Renal pelvis (tissue), 4 donors: ENCODE data around the gene NUCKS1. TPM values are rescaled to one million over a fixed set of nuclear protein-coding genes. Genes with fewer than 3 reads are reported as not detected.

Experiments
- DNase-seq: peaks from one replicate; pipeline ENCODE4 v3.0.0-alpha.2; 2013
- polyA plus RNA-seq, 3 donors: library from polyadenylated mRNA; unstranded; fragments of 120-200 nt; gene quantifications; one replicate each; pipeline ENCODE4 v1.2.1, GENCODE V29; 2013; ENCODE audit not compliant: insufficient read length in 3 of 3

Gene NUCKS1
- polyA plus RNA-seq, 3 donors = 368 to 423 (median 399) TPM

GRCh38 chr1:205675247-205675646, 74.7 kb downstream of the NUCKS1 start:
- no peak for DNase-seq

- DNase-seq = no peak
Observed at GRCh38 chr1:205672970-205673369, 77.0 kb downstream of the NUCKS1 start.

GRCh38 chr1:205672395-205672889, 77.5 kb downstream of the NUCKS1 start:
- no peak for DNase-seq

GRCh38 chr1:205670611-205671430, 79.2 kb downstream of the NUCKS1 start:
- no peak for DNase-seq

DNA sequence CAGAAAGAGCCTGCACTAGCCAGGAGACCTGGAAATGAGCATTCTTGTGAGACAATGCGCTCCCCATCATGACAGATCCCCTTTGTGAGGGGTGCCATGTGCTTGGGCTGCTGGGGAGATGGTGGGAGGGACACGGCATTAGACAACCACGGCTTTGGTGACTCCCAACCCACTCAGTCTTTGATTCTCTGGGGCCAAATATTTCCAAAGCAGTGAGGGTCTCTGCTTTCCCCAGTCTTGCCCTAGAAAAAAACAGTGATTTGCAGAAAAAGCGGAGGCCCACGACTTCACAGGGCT, 79.9 kb downstream of the NUCKS1 start:
- no peak for DNase-seq

DNA sequence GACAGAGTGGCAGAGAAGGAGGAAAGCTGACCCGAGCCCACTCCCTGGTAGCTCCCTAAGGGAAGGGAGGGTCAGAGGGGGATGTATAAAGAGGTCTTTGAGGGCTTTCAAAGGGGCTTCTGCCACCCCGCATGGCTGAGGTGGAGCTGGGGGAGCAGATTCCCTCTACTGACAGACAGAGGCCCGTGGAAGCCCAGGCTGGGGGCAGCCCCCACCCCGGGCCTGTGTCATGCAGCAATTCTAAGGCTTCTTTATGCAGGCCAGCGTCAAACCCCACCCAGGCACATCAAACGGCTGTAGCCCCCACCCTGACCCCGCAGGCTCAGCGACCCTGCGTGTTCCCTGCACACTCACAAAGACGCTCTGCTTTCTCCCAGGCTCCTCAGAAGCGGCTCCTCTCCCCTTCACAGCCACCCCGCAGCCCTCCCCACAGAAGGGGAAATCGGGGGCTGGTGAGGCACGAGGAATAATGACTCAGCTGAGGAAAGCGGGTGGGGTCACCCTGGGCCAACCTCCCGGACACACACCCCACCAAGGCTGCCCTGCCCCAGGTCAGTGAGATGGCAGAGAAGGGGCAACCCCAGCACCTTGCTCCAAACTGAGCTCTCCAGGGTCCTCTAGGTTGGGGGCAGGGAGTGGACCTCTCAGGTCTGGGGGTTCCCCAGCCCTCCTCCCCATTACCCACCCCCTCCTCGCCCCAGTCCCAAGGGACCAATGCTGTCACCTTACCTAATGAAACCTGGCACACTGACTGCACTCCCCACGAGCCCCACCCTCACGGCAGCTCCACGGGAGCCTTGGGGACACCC, 80.4 kb downstream of the NUCKS1 start:
- DNase-seq = no peak

- no peak for DNase-seq
Observed at GRCh38 chr1:205668951-205669340, 81.0 kb downstream of the NUCKS1 start.

GRCh38 chr1:205667909-205668643, 81.9 kb downstream of the NUCKS1 start:
- no peak for DNase-seq

- DNase-seq = no peak
Observed at GRCh38 chr1:205666372-205667166, 83.4 kb downstream of the NUCKS1 start.

GRCh38 chr1:205665201-205666045, 84.6 kb downstream of the NUCKS1 start:
- no peak for DNase-seq

GRCh38 chr1:205664399-205665017, 85.5 kb downstream of the NUCKS1 start:
- DNase-seq = no peak

DNA sequence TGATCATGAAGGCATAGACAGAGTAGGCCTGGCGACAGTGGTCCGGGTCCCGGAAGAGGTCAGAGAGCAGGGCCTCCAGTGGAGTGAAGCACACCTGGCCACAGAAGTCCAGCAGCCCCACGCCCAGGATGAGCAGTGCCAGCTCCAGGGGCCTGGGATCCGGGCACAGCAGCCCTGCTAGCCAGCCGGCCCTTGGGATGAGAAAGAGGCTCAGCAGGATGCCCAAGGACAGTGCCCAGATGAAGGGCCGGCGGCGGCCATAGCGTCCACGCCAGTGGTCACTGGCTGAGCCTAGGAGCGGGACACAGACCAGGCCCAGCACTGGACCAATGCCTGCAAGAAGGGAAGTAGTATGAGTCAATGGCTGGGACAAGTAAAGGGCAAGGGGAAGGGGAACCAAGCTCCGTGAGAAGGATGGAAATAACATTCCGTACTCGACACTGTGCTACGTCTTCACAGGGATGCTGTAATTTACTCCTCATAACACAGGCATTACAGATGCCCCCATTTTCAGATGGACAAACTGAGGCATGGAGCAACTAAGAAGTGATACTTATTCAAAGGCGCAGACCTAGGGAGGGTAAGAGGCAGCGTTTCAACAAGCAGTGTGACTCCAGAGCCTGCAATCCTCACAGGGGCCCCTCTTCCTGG, 86.6 kb downstream of the NUCKS1 start:
- DNase-seq = no peak

Other genes with a start within 250 kb of the NUCKS1 start
- gene CDK18, start 245.5 kb downstream of the NUCKS1 start, polyA plus RNA-seq = 10 to 100 TPM; 28.3 to 35.6 (median 32.7) TPM
- 10 to 100 TPM; 12.7 to 24.1 (median 22.4) TPM for gene ELK4, start 118.2 kb downstream of the NUCKS1 start, polyA plus RNA-seq
- 10 to 100 TPM in 2 of 3 donors, 1 to 10 TPM in 1; 9.9 to 11.8 (median 10.5) TPM for gene SLC45A3, start 69.7 kb downstream of the NUCKS1 start, polyA plus RNA-seq
- gene RAB29, start 25.3 kb upstream of the NUCKS1 start, polyA plus RNA-seq = 10 to 100 TPM; 28.2 to 39.9 (median 36.6) TPM
- gene SLC41A1, start 63.0 kb upstream of the NUCKS1 start, polyA plus RNA-seq = 10 to 100 TPM; 28.9 to 31.7 (median 30.8) TPM
- gene PM20D1, start 100.0 kb upstream of the NUCKS1 start, polyA plus RNA-seq = 1 to 10 TPM in 2 of 3 donors, under 1 TPM in 1; 0.31 to 2.0 (median 1.5) TPM
- gene SLC26A9, start 193.3 kb upstream of the NUCKS1 start, polyA plus RNA-seq = under 1 TPM; 0.13 to 0.44 (median 0.40) TPM